IMR-90 (cell line): Measurements from ENCODE around the gene ELOVL2. TPM values are rescaled to one million over a fixed set of nuclear protein-coding genes. Genes with fewer than 3 reads are reported as not detected.
A peak's percentile ranks its signal among the peaks of the same experiment; 100 is the strongest.

Experiments
- ATAC-seq: fragments of 200-7000 bp; cut with Tn5 transposase; 2 replicates; pipeline ENCODE4 v1.9.1; 2020; ENCODE audit warnings: low read depth, mild to moderate bottlenecking, moderate library complexity
- BruUV-seq: library from RNA; stranded (reverse); fragments of 400-500 nt; replicated peaks from 2 replicates; lab custom pipeline; 2021; lab: Mats Ljungman, UMichigan
- CTCF ChIA-PET: fragments of 300-600 bp; formaldehyde crosslinking; extraction: SDS; loops from one replicate; lab custom pipeline; 2021; ENCODE audit warnings: antibody characterized with exemption; lab: Yijun Ruan, JAX
- POLR2A ChIA-PET: fragments of 300-600 bp; sonication (Branson Sonifier 250); formaldehyde crosslinking; loops from one replicate; lab custom pipeline; 2022; ENCODE audit warnings: antibody characterized with exemption; ENCODE audit not compliant: unreplicated experiment; lab: Charles Lee
- DNase-seq: peaks from one replicate; pipeline ENCODE4 v3.0.0; 2013
- H2AFZ ChIP-seq: replicated peaks from 2 replicates; pipeline ENCODE3; 2013; ENCODE audit warnings: low read length, mild to moderate bottlenecking; ENCODE audit not compliant: poor library complexity
- H2AK5ac ChIP-seq: 2 replicates; pipeline ENCODE4 v1.6.1; 2013; ENCODE audit warnings: low read depth, low read length, inconsistent platforms
- H2AK9ac ChIP-seq: replicated peaks from 2 replicates; pipeline ENCODE3; 2013; ENCODE audit warnings: mild to moderate bottlenecking, low read depth, low read length, moderate library complexity; ENCODE audit not compliant: poor library complexity
- H2BK120ac ChIP-seq: 2 replicates; pipeline ENCODE4 v1.6.1; 2013; ENCODE audit warnings: low read depth, low read length, inconsistent platforms
- H2BK15ac ChIP-seq: 3 replicates; pipeline ENCODE4 v1.6.1; 2013; ENCODE audit warnings: low read depth, low read length, inconsistent platforms
- H2BK20ac ChIP-seq: 2 replicates; pipeline ENCODE4 v1.6.1; 2013; ENCODE audit warnings: low read depth, mild to moderate bottlenecking, inconsistent platforms, low read length, moderate library complexity
- H2BK5ac ChIP-seq: 2 replicates; pipeline ENCODE4 v1.6.1; 2013; ENCODE audit warnings: mild to moderate bottlenecking, low read depth, low read length, inconsistent platforms; ENCODE audit not compliant: poor library complexity, severe bottlenecking
- H3K14ac ChIP-seq: replicated peaks from 2 replicates; pipeline ENCODE4 v1.6.1; 2013; ENCODE audit warnings: low read depth, low read length, inconsistent platforms
- H3K18ac ChIP-seq: 2 replicates; pipeline ENCODE4 v1.6.1; 2013; ENCODE audit warnings: low read depth, low read length, control low read depth
- H3K23ac ChIP-seq: 2 replicates; pipeline ENCODE4 v1.6.1; 2013; ENCODE audit warnings: low read depth, low read length, inconsistent platforms
- H3K27ac ChIP-seq: 2 replicates; pipeline ENCODE4 v1.5.1; 2013; ENCODE audit warnings: mild to moderate bottlenecking, control low read depth, low read length; ENCODE audit not compliant: insufficient read depth
- H3K27me3 ChIP-seq: 2 replicates; pipeline ENCODE4 v1.6.1; 2013; ENCODE audit warnings: low read length; ENCODE audit not compliant: control insufficient read depth, insufficient read depth
- H3K36me3 ChIP-seq: 2 replicates; pipeline ENCODE4 v1.6.1; 2013; ENCODE audit warnings: low read length, mixed read lengths; ENCODE audit not compliant: control insufficient read depth, insufficient read depth
- H3K4ac ChIP-seq: 2 replicates; pipeline ENCODE4 v1.6.1; 2013; ENCODE audit warnings: low read depth, low read length, inconsistent platforms
- H3K4me1 ChIP-seq: 2 replicates; pipeline ENCODE4 v1.6.1; 2013; ENCODE audit warnings: low read length, mixed read lengths; ENCODE audit not compliant: control insufficient read depth, insufficient read depth
- H3K4me2 ChIP-seq: 2 replicates; pipeline ENCODE4 v1.6.1; 2013; ENCODE audit warnings: low read depth, mild to moderate bottlenecking, control low read depth, low read length, moderate library complexity
- H3K4me3 ChIP-seq: 2 replicates; pipeline ENCODE4 v1.5.1; 2013; ENCODE audit warnings: low read depth, mild to moderate bottlenecking, control low read depth, low read length, moderate library complexity; ENCODE audit not compliant: insufficient read depth
- H3K56ac ChIP-seq: 2 replicates; pipeline ENCODE4 v1.6.1; 2013; ENCODE audit warnings: low read length, inconsistent platforms; ENCODE audit not compliant: insufficient read depth; ENCODE audit errors: extremely low read depth
- H3K79me1 ChIP-seq, 2 experiments: 2 replicates each; pipeline ENCODE4 v1.6.1; 2013; ENCODE audit warnings: low read length in 2 of 2, inconsistent platforms in 1 of 2, low read depth in 1 of 2
- H3K9ac ChIP-seq: 2 replicates; pipeline ENCODE4 v1.6.1; 2013; ENCODE audit warnings: low read depth, low read length, control low read depth
- H3K9me1 ChIP-seq: 2 replicates; pipeline ENCODE4 v1.6.1; 2013; ENCODE audit warnings: low read length, inconsistent platforms; ENCODE audit not compliant: insufficient read depth
- H3K9me3 ChIP-seq: 2 replicates; pipeline ENCODE4 v1.6.1; 2013; ENCODE audit warnings: low read length; ENCODE audit not compliant: control insufficient read depth, insufficient read depth
- H4K20me1 ChIP-seq: 2 replicates; pipeline ENCODE4 v1.6.1; 2013; ENCODE audit warnings: low read length, inconsistent platforms; ENCODE audit not compliant: insufficient read depth
- H4K5ac ChIP-seq: 2 replicates; pipeline ENCODE4 v1.6.1; 2013; ENCODE audit warnings: mild to moderate bottlenecking, low read depth, low read length, control low read depth
- H4K8ac ChIP-seq, 2 experiments: 2 replicates each; pipeline ENCODE4 v1.6.1; 2013; ENCODE audit warnings: low read depth in 2 of 2, low read length in 2 of 2, control low read depth in 1 of 2, inconsistent platforms in 1 of 2
- H4K91ac ChIP-seq: 2 replicates; pipeline ENCODE4 v1.6.1; 2013; ENCODE audit warnings: low read depth, low read length, inconsistent platforms; ENCODE audit not compliant: insufficient read depth
- BHLHE40 ChIP-seq: fragments of 150-350 bp; IDR thresholded peaks from 2 replicates; pipeline ENCODE4 v1.6.1; 2016; ENCODE audit warnings: mild to moderate bottlenecking, low read depth, low read length
- CTCF ChIP-seq: conservative IDR thresholded peaks from 2 replicates; pipeline ENCODE4 v1.5.1; 2012; ENCODE audit warnings: mild to moderate bottlenecking, low read depth, low read length, improper control_type of control experiment
- ELK1 ChIP-seq: fragments of 150-350 bp; IDR thresholded peaks from 2 replicates; pipeline ENCODE4 v1.6.1; 2016; ENCODE audit warnings: low read depth, mild to moderate bottlenecking, low read length, moderate library complexity, borderline replicate concordance
- FOS ChIP-seq: fragments of 150-350 bp; IDR thresholded peaks from 2 replicates; pipeline ENCODE4 v1.6.1; 2016; ENCODE audit warnings: low read depth, low read length
- RFX5 ChIP-seq: IDR thresholded peaks from 2 replicates; pipeline ENCODE4 v1.8.0; 2012; ENCODE audit warnings: low read depth, mild to moderate bottlenecking, low read length, moderate library complexity
- USF2 ChIP-seq: fragments of 150-350 bp; IDR thresholded peaks from 2 replicates; pipeline ENCODE4 v1.6.1; 2017; ENCODE audit warnings: mild to moderate bottlenecking, antibody characterized with exemption, low read length, low read depth
- WGBS, 2 experiments: methylation state at CpG; one replicate each; pipeline versions ENCODE4 v1.1.5 to v1.1.7; 2013; ENCODE audit warnings: missing lambda C conversion rate in 2 of 2; ENCODE audit not compliant: insufficient read length in 1 of 2; ENCODE audit errors: extremely low coverage in 2 of 2; 5-methylcytosine and 5-hydroxymethylcytosine counted together
- dilution Hi-C: fragments of 300-500 bp; cut with HindIII; formaldehyde crosslinking; loops from one replicate; pipeline ENCODE4 v1.14.3; 2018; ENCODE audit warnings: low sequenced_read_pairs; ENCODE audit not compliant: unreplicated experiment
- in situ Hi-C: fragments of 300-500 bp; cut with MboI; formaldehyde crosslinking; loops from 3 replicates; pipeline ENCODE4 v1.14.3; 2019; ENCODE audit warnings: low sequenced_read_pairs, inconsistent platforms, mixed read lengths
- intact Hi-C: fragments of 100-400 bp; cut with micrococcal nuclease; formaldehyde crosslinking; loops from 2 replicates; pipeline ENCODE4 v1.10.0; 2022
- polyA plus RNA-seq, 3 experiments: library from polyadenylated mRNA; depleted of rRNA; stranded (reverse); fragments of >200 nt; gene quantifications; 2 replicates each; pipeline ENCODE4 v1.2.3, GENCODE V29; 2012; ENCODE audit warnings: low replicate concordance in 1 of 3
- total RNA-seq: library from RNA; depleted of rRNA; stranded (reverse); fragments of >200 nt; gene quantifications from 2 replicates; pipeline ENCODE4 v1.2.3, GENCODE V29; 2012

The ELOVL2 gene
- total and polyA plus RNA-seq, 2 of the 4 experiments (the other 2 are of a cell fraction): 6.3 to 7.9 TPM

DNA sequence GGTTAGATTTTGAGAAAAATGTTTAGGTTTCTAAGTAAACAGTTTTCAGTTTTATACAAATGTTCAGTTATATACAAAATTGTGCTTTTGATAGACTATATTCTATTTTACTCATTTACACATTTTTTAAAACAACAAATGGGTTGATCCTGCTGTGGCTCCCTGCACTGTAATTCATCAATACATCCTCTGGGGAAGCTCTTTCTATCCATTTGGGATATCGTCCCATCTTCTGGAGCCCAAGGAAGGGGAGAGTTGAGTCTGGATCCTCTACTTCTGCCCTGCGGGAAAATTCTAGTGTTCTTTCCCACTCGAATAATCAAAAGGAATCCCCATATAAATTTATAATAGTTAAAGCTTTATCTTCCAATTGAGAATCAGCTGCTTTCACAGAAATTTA lies 82.3 kb downstream of the ELOVL2 start:
- Histone ChIP-seq H2AK5ac (no peak overlapping the region), H2BK15ac (peak overlapping the region; percentile 59; the same call in 2 of the 3 replicates), H2BK20ac (peak overlapping the region; percentile 92), H2AK9ac (no peak overlapping the region), H3K27ac (no peak overlapping the region), H4K5ac (no peak overlapping the region), H2AFZ (no peak overlapping the region), H3K79me1 (no peaks in the 10 kb centered on the region), H3K18ac (peak overlapping the region; percentile 94), H2BK120ac (peak overlapping the region; percentile 81), H3K27me3 (no peaks in the 10 kb centered on the region), H3K4ac (peak overlapping the region; percentile 73), H3K23ac (no peak overlapping the region), H4K8ac (no peak overlapping the region), H3K9me3 (no peaks in the 10 kb centered on the region), H2BK5ac (peak overlapping the region; percentile 23), H3K9ac (no peak overlapping the region), H4K20me1 (no peaks in the 10 kb centered on the region), H3K4me3 (no peak overlapping the region), H3K4me2 (no peak overlapping the region), H3K14ac (0 out of 2 replicates have a peak overlapping the region, but pooled peaks have one; percentile 75), H3K9me1 (peaks cover 3% of the 10 kb centered on the region; the same call in 1 of the 2 replicates), H3K36me3 (no peaks in the 10 kb centered on the region), H4K91ac (peak overlapping the region; percentile 79), H3K4me1 (peaks cover 6% of the 10 kb centered on the region), H3K56ac (no peak overlapping the region; the same call in 1 of the 2 replicates)
- ATAC-seq (no peak), DNase-seq (no peak)
- WGBS, 2 experiments: no CpG with 5 or more reads among the region's 3 CpGs
- no TSS peak for BruUV-seq
- ChIA-PET CTCF (interaction anchor here (1.6 kb wide), 1 partner anchor 78 kb away, joined by 3 read pairs; no protein-coding TSS in a partner anchor), POLR2A (interaction anchor here (0.6 kb wide), 1 partner anchor 42 kb away, joined by 3 read pairs; no protein-coding TSS in a partner anchor)
- dilution Hi-C loops (no loop called here), intact Hi-C loops (loop anchor here (2.0 to 5.0 kb wide), 2 partner anchors 40 to 71 kb away; no protein-coding TSS in a partner anchor), in situ Hi-C loops (no loop called here)
- no peak for TF ChIP-seq RFX5
- TF ChIP-seq BHLHE40: no peak
- TF ChIP-seq FOS: no peak
- TF ChIP-seq CTCF: peak; percentile 10; the same call in 1 of the 2 replicates
- no peak for TF ChIP-seq USF2
- no peak for TF ChIP-seq ELK1
